A549 (cell line): ENCODE data around the gene SLC46A2.

Source experiments
- CTCF ChIP-seq: fragments of >200 bp; sonication (Bioruptor Twin); formaldehyde crosslinking; IDR thresholded peaks from 3 replicates; pipeline ENCODE4 v1.5.1; 2016
- KDM1A ChIP-seq: fragments of 200-600 bp; sonication (generic); IDR thresholded peaks from 2 replicates; pipeline ENCODE4 v1.6.1; 2016; ENCODE audit warnings: low read depth, mild to moderate bottlenecking
- PBX3 ChIP-seq: IDR thresholded peaks from 2 replicates; pipeline ENCODE4 v1.6.1; 2012

- TF ChIP-seq CTCF (no peak), PBX3 (no peak), KDM1A (no peak)
Observed at GRCh38 chr9:112854657-112855056, 36.0 kb downstream of the SLC46A2 start.
